NB4 (cell line): Measurements from ENCODE around the gene DDX54.

Experiments used
- CTCF ChIP-seq: IDR thresholded peaks from one replicate; pipeline ENCODE4 v1.5.1; 2012; ENCODE audit warnings: low read depth, low read length
- MAX ChIP-seq: IDR thresholded peaks from 2 replicates; pipeline ENCODE4 v1.6.1; 2011; ENCODE audit warnings: low read depth, low read length
- MYC ChIP-seq: IDR thresholded peaks from 2 replicates; pipeline ENCODE4 v1.6.1; 2011; ENCODE audit warnings: low read depth, low read length
- POLR2A ChIP-seq: IDR thresholded peaks from 2 replicates; pipeline ENCODE4 v1.6.1; 2011; ENCODE audit warnings: mild to moderate bottlenecking; ENCODE audit not compliant: insufficient read length; ENCODE audit errors: extremely low read depth

- TF ChIP-seq CTCF = no peak
- no peak for TF ChIP-seq POLR2A
- TF ChIP-seq MAX = no peak
- TF ChIP-seq MYC = no peak
Measured at GRCh38 chr12:113134521-113134951, 50.7 kb downstream of the DDX54 start.
